Calu3 (cell line): Measurements from ENCODE around the gene ADCY6. TPM values are rescaled to one million over a fixed set of nuclear protein-coding genes. Genes with fewer than 3 reads are reported as not detected.

ENCODE experiments used
- BruUV-seq: library from RNA; stranded (reverse); fragments of 400-500 nt; replicated peaks from 2 replicates; lab custom pipeline; 2021; lab: Mats Ljungman, UMichigan
- CTCF ChIA-PET: fragments of 300-600 bp; sonication (Branson Sonifier 250); formaldehyde crosslinking; loops from one replicate; lab custom pipeline; 2022; ENCODE audit warnings: antibody characterized with exemption; lab: Charles Lee
- DNase-seq: peaks from one replicate; pipeline ENCODE4 v3.0.0; 2022
- H3K27ac Mint-ChIP-seq: one replicate; pipeline ENCODE4 v1.8.0; 2022; ENCODE audit warnings: mixed read lengths; ENCODE audit not compliant: unreplicated experiment
- H3K27me3 Mint-ChIP-seq: one replicate; pipeline ENCODE4 v1.8.0; 2022; ENCODE audit warnings: mixed read lengths; ENCODE audit not compliant: unreplicated experiment
- H3K36me3 Mint-ChIP-seq: one replicate; pipeline ENCODE4 v1.8.0; 2022; ENCODE audit warnings: mild to moderate bottlenecking, moderate library complexity, mixed read lengths; ENCODE audit not compliant: insufficient read depth, unreplicated experiment
- H3K4me1 Mint-ChIP-seq: one replicate; pipeline ENCODE4 v1.8.0; 2022; ENCODE audit warnings: mild to moderate bottlenecking, low read depth, mixed read lengths; ENCODE audit not compliant: unreplicated experiment
- H3K4me3 Mint-ChIP-seq: one replicate; pipeline ENCODE4 v1.8.0; 2022; ENCODE audit warnings: mild to moderate bottlenecking, low read depth, moderate library complexity, mixed read lengths; ENCODE audit not compliant: unreplicated experiment
- H3K9me3 Mint-ChIP-seq: one replicate; pipeline ENCODE4 v1.8.0; 2022; ENCODE audit warnings: low read depth, mixed read lengths; ENCODE audit not compliant: unreplicated experiment
- intact Hi-C: fragments of 100-400 bp; cut with micrococcal nuclease; formaldehyde crosslinking; loops from one replicate; pipeline ENCODE4 v1.10.0; 2022; ENCODE audit not compliant: unreplicated experiment
- total RNA-seq: library from RNA; stranded (reverse); gene quantifications from 2 replicates; pipeline ENCODE4 v1.2.3, GENCODE V29; 2022
- TF ChIP-seq, protein P1 (sequence below): fragments of 200-600 bp; IDR thresholded peaks from one replicate; pipeline ENCODE4 v1.8.0; 2022; ENCODE audit warnings: antibody characterized with exemption; ENCODE audit not compliant: unreplicated experiment

The ADCY6 gene
- total RNA-seq, 1 experiment from 2014 or later = 42.9 TPM

DNA sequence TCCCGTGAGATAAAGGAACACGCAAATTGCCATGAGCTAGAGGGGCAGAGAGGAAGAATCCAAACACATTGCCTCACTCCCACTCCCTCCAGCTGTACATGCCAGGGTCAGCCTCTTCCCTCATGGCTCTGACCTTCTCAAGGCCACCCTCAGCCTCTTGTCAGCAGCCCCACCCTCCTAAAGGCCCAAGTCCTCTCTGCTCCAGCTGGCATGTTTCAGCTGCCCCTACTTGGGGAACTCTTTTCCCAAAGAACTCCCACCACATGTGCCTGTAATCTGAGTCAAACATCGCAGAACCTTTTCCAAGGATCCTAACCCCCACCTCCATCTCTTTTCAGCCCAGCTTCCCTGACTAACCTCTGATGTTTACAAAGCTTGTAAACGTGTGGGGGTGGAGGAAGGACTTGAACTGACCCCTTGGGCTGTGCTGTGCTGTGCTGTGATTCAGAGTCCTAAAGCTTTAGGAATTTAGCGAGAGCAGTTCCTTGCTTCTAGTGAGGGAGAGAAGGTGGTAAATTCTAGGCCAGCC is 22.1 kb upstream of the ADCY6 start:
- peaks cover 3% of the 10 kb centered on the region for H3K27me3 Mint-ChIP-seq
- peaks cover 23% of the 10 kb centered on the region for H3K36me3 Mint-ChIP-seq
- peaks cover 10% of the 10 kb centered on the region for H3K4me1 Mint-ChIP-seq
- CTCF ChIA-PET = interaction anchor here (0.6 to 0.7 kb wide), 4 partner anchors 22 to 1738 kb away, joined by 3 to 4 read pairs (median 3); partner anchors contain the start of gene ADCY6
- H3K27ac Mint-ChIP-seq = no peak overlapping the region
- no peak for DNase-seq
- intact Hi-C loops = no loop called here
- H3K4me3 Mint-ChIP-seq = no peak overlapping the region
- TF ChIP-seq, protein P1, sequence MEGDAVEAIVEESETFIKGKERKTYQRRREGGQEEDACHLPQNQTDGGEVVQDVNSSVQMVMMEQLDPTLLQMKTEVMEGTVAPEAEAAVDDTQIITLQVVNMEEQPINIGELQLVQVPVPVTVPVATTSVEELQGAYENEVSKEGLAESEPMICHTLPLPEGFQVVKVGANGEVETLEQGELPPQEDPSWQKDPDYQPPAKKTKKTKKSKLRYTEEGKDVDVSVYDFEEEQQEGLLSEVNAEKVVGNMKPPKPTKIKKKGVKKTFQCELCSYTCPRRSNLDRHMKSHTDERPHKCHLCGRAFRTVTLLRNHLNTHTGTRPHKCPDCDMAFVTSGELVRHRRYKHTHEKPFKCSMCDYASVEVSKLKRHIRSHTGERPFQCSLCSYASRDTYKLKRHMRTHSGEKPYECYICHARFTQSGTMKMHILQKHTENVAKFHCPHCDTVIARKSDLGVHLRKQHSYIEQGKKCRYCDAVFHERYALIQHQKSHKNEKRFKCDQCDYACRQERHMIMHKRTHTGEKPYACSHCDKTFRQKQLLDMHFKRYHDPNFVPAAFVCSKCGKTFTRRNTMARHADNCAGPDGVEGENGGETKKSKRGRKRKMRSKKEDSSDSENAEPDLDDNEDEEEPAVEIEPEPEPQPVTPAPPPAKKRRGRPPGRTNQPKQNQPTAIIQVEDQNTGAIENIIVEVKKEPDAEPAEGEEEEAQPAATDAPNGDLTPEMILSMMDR = no peak
- BruUV-seq = no TSS peak
- no peaks in the 10 kb centered on the region for H3K9me3 Mint-ChIP-seq

DNA sequence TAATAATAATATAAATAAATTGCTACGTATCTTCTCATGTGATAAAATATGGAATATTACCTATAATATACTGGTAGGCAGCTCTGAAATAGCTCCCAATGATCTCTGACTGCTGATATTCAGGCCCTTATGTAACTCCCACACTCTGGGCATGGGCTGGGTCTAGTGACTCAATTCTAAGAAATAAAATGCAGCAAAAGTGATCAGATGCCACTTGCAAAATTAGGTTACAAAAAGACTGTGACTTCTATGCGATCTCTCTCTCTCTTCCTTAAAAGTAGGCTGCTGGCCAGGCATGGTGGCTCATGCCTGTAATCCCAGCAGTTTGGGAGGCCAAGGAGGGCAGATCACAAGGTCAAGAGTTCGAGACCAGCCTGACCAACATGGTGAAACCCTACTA is 19.1 kb upstream of the ADCY6 start:
- no TSS peak for BruUV-seq
- Mint-ChIP-seq H3K4me1 (peaks cover 9% of the 10 kb centered on the region), H3K9me3 (no peaks in the 10 kb centered on the region), H3K4me3 (no peak overlapping the region), H3K27ac (no peak overlapping the region), H3K36me3 (no peaks in the 10 kb centered on the region), H3K27me3 (no peaks in the 10 kb centered on the region)
- CTCF ChIA-PET = no interaction called here
- TF ChIP-seq, protein P1 = no peak
- intact Hi-C loops = no loop called here
- DNase-seq = no peak

DNA sequence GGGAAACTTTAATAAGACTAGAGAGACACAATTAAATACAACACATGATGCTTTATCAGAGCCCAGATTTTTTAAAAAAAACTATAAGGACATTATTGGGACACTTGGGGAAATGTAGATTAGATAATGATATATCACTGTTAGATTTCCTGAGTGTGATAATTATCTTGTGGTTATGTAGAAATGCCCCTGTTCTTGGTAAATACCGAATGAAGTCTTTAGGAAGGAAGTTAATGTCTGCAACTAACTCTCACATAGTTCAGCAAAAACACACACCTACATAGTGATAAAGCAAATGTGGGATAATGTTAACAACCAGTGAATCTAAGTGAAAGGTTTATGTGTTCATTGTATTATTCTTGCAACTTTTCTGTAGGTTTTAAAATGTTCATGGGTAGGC is 14.8 kb upstream of the ADCY6 start:
- CTCF ChIA-PET = interaction anchor here (1.2 kb wide), 1 partner anchor 50 kb away, joined by 3 read pairs; no protein-coding TSS in a partner anchor

DNA sequence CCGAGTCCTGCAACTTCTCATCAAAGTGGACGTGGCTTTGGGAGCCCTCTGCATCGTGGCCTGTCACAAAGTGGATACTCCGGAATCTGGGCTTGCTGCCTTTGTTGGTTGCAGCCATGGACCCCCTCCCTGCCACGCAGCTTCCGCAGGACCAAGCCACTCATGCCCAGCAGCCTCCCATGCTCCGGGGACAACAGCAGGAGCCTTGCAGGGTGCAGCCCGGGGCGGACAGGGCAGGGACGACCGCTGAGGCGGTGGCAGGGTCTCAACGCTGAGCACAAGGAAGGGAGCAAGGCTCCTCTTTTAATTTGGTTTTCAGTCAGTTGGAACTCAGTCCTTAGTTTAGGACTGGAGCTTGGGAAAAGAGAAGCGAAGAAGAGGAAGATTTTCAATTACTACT is 12.1 kb upstream of the ADCY6 start:
- Mint-ChIP-seq H3K27ac (no peak overlapping the region), H3K4me1 (no peaks in the 10 kb centered on the region), H3K36me3 (no peaks in the 10 kb centered on the region), H3K27me3 (no peaks in the 10 kb centered on the region), H3K9me3 (no peaks in the 10 kb centered on the region), H3K4me3 (no peak overlapping the region)
- DNase-seq = no peak
- intact Hi-C loops = no loop called here
- CTCF ChIA-PET = interaction anchor here (1.1 kb wide), 1 partner anchor 14 kb away, joined by 3 read pairs; no protein-coding TSS in a partner anchor
- TF ChIP-seq, protein P1 = no peak
- BruUV-seq = no TSS peak

More for the DNA sequence above, 14.8 kb upstream of the ADCY6 start:
- no peaks in the 10 kb centered on the region for H3K9me3 Mint-ChIP-seq
- no peaks in the 10 kb centered on the region for H3K4me1 Mint-ChIP-seq
- H3K4me3 Mint-ChIP-seq = no peak overlapping the region
- H3K36me3 Mint-ChIP-seq = no peaks in the 10 kb centered on the region
- no peaks in the 10 kb centered on the region for H3K27me3 Mint-ChIP-seq
- no TSS peak for BruUV-seq
- H3K27ac Mint-ChIP-seq = no peak overlapping the region
- TF ChIP-seq, protein P1 = no peak
- no peak for DNase-seq
- intact Hi-C loops = no loop called here
